ENCODE results near the gene IRS2.

Gene IRS2

DNA sequence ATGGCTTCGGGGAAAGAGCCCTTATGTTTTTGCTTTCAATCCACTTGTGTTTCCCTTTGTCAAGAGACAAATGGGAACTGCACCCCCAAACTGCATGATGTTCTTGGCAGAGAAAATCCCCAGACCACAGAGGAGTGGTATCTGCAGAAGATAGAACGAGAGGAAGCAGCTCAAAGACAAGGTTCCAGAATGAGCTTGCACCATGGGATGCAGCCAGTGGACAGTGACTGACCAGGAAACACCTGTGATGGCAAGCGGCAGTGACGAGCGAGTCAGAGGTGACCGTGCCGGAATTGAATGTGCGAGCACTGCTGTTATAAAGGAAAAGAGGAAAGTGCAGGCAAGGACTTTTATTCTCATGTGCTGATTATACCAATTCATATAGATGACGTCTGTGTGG is 46.3 kb downstream of the IRS2 start:
- Histone ChIP-seq H3K4me3 (ENCODE audit: insufficient read depth, low read length, poor library complexity, severe bottlenecking) (no peak overlapping the region), H3K79me2 (ENCODE audit: insufficient read depth, low read length) (no peaks in the 10 kb centered on the region), H3K36me3 (ENCODE audit: low read length) (no peaks in the 10 kb centered on the region), H3K27ac (ENCODE audit: low read depth, low read length) (no peak overlapping the region), H3K27me3 (ENCODE audit: low read length) (no peaks in the 10 kb centered on the region), H3F3A (ENCODE audit: insufficient read depth) (no peaks in the 10 kb centered on the region), H3K9me3 (ENCODE audit: insufficient read depth, low read length) (no peaks in the 10 kb centered on the region), H3K9me2 (replicated peaks; ENCODE audit: insufficient read depth, low read length) (no peaks in the 10 kb centered on the region), H3K4me2 (ENCODE audit: low read depth, low read length, poor library complexity, severe bottlenecking) (no peak overlapping the region), H3K9ac (ENCODE audit: low read length) (no peak overlapping the region), H4K20me1 (ENCODE audit: low read depth, low read length) (no peaks in the 10 kb centered on the region), H2AFZ (ENCODE audit: low read depth, low read length, severe bottlenecking) (no peak overlapping the region)
- TF ChIP-seq, protein P1, sequence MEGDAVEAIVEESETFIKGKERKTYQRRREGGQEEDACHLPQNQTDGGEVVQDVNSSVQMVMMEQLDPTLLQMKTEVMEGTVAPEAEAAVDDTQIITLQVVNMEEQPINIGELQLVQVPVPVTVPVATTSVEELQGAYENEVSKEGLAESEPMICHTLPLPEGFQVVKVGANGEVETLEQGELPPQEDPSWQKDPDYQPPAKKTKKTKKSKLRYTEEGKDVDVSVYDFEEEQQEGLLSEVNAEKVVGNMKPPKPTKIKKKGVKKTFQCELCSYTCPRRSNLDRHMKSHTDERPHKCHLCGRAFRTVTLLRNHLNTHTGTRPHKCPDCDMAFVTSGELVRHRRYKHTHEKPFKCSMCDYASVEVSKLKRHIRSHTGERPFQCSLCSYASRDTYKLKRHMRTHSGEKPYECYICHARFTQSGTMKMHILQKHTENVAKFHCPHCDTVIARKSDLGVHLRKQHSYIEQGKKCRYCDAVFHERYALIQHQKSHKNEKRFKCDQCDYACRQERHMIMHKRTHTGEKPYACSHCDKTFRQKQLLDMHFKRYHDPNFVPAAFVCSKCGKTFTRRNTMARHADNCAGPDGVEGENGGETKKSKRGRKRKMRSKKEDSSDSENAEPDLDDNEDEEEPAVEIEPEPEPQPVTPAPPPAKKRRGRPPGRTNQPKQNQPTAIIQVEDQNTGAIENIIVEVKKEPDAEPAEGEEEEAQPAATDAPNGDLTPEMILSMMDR (IDR thresholded peaks at IDR 0.05; ENCODE audit: insufficient read depth, low read length, poor library complexity, severe bottlenecking) = no peak
- no peak for TF ChIP-seq EZH2phosphoT487 (conservative IDR thresholded peaks at IDR 0.05; ENCODE audit: low read length)

DNA sequence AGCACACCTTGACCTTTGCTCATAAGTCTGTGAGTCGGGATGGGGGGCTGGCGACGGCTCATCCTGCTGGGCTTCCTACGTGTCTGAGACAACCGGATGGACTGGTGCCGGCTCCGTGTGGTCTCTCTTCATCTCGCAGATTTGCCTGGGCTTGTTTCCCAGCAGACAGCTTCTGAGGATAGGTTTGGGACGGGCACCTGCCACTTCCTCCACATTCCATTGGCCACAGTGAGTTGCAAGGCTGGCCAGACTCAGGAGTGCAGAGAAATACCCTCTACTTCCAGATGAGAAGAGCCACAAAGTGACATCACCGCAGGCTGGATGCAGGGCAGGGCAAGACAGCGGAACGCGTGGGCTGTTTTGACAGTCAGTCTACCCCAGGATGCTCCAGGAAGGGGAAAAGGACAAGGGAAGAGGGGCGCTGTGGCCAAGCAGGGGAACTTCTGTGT is 48.1 kb downstream of the IRS2 start:
- H3K27me3 ChIP-seq (ENCODE audit: low read length) = no peaks in the 10 kb centered on the region
- no peak overlapping the region for H3K4me2 ChIP-seq (ENCODE audit: low read depth, low read length, poor library complexity, severe bottlenecking)
- H3K9ac ChIP-seq (ENCODE audit: low read length) = no peak overlapping the region
- H3K9me2 ChIP-seq (replicated peaks; ENCODE audit: insufficient read depth, low read length) = no peaks in the 10 kb centered on the region
- H4K20me1 ChIP-seq (ENCODE audit: low read depth, low read length) = no peaks in the 10 kb centered on the region
- H3K27ac ChIP-seq (ENCODE audit: low read depth, low read length) = no peak overlapping the region
- H3K36me3 ChIP-seq (ENCODE audit: low read length) = no peaks in the 10 kb centered on the region
- no peaks in the 10 kb centered on the region for H3K79me2 ChIP-seq (ENCODE audit: insufficient read depth, low read length)
- no peaks in the 10 kb centered on the region for H3F3A ChIP-seq (ENCODE audit: insufficient read depth)
- no peaks in the 10 kb centered on the region for H3K9me3 ChIP-seq (ENCODE audit: insufficient read depth, low read length)
- H3K4me3 ChIP-seq (ENCODE audit: insufficient read depth, low read length, poor library complexity, severe bottlenecking) = no peak overlapping the region
- no peak overlapping the region for H2AFZ ChIP-seq (ENCODE audit: low read depth, low read length, severe bottlenecking)
- TF ChIP-seq, protein P1 (IDR thresholded peaks at IDR 0.05; ENCODE audit: insufficient read depth, low read length, poor library complexity, severe bottlenecking) = no peak
- no peak for TF ChIP-seq EZH2phosphoT487 (conservative IDR thresholded peaks at IDR 0.05; ENCODE audit: low read length)

DNA sequence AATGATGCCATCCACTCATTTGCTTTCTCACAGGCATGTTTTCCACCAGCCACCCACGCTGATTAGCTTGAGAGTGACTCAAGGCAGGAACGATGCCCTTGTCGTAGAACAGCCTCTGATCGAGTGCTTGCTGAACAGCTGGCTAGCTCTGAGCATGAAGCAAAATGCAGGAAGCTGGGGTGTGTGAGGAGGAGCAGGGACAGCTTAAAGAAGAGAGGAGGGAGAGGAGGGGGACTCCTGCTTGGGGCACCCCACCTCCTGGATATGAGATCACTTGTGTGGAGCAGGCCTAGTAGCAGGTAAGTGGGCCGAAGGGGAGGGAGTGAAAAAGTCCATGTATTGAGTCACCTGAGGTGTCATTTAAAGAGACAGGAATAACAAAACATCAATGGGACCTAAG is 48.8 kb downstream of the IRS2 start:
- no peaks in the 10 kb centered on the region for H3K79me2 ChIP-seq (ENCODE audit: insufficient read depth, low read length)
- no peak overlapping the region for H2AFZ ChIP-seq (ENCODE audit: low read depth, low read length, severe bottlenecking)
- no peaks in the 10 kb centered on the region for H3K9me2 ChIP-seq (replicated peaks; ENCODE audit: insufficient read depth, low read length)
- no peak overlapping the region for H3K4me2 ChIP-seq (ENCODE audit: low read depth, low read length, poor library complexity, severe bottlenecking)
- no peak for TF ChIP-seq EZH2phosphoT487 (conservative IDR thresholded peaks at IDR 0.05; ENCODE audit: low read length)
- TF ChIP-seq, protein P1 (IDR thresholded peaks at IDR 0.05; ENCODE audit: insufficient read depth, low read length, poor library complexity, severe bottlenecking) = no peak
- H4K20me1 ChIP-seq (ENCODE audit: low read depth, low read length) = no peaks in the 10 kb centered on the region
- no peak overlapping the region for H3K4me3 ChIP-seq (ENCODE audit: insufficient read depth, low read length, poor library complexity, severe bottlenecking)
- H3K36me3 ChIP-seq (ENCODE audit: low read length) = no peaks in the 10 kb centered on the region
- no peaks in the 10 kb centered on the region for H3K9me3 ChIP-seq (ENCODE audit: insufficient read depth, low read length)
- H3K9ac ChIP-seq (ENCODE audit: low read length) = no peak overlapping the region
- no peaks in the 10 kb centered on the region for H3F3A ChIP-seq (ENCODE audit: insufficient read depth)
- H3K27me3 ChIP-seq (ENCODE audit: low read length) = no peaks in the 10 kb centered on the region
- H3K27ac ChIP-seq (ENCODE audit: low read depth, low read length) = no peak overlapping the region
